ENCODE data around the gene PPP1R3G.

DNA sequence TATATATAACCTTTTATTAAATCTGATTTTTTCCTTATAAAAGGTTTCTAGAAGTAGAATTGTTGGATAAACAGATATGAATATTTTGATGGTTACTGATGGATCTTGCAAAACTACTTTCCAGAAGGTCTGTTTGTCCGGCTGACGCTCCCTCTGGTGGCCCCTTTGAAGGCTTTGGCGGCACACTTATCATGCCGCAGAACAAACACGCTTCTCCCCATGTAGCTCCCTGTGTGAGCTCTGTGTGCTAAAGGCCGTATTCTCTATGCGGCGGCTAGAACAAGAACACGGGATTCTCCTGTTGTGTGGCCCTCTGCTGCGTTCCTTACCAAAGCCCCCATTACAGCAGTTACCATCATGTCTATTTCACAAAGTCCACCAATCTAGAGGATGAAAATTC is 30.0 kb downstream of the PPP1R3G start:
- TF ChIP-seq POLR2A (IDR thresholded peaks at IDR 0.05): no peak
- TF ChIP-seq, protein P1, sequence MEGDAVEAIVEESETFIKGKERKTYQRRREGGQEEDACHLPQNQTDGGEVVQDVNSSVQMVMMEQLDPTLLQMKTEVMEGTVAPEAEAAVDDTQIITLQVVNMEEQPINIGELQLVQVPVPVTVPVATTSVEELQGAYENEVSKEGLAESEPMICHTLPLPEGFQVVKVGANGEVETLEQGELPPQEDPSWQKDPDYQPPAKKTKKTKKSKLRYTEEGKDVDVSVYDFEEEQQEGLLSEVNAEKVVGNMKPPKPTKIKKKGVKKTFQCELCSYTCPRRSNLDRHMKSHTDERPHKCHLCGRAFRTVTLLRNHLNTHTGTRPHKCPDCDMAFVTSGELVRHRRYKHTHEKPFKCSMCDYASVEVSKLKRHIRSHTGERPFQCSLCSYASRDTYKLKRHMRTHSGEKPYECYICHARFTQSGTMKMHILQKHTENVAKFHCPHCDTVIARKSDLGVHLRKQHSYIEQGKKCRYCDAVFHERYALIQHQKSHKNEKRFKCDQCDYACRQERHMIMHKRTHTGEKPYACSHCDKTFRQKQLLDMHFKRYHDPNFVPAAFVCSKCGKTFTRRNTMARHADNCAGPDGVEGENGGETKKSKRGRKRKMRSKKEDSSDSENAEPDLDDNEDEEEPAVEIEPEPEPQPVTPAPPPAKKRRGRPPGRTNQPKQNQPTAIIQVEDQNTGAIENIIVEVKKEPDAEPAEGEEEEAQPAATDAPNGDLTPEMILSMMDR (IDR thresholded peaks at IDR 0.05): peak in 4 of 6 experiments; percentile 15 to 37 (median 28)
